Left colon (tissue), 2 donors: ENCODE data around the gene LRRC72. TPM values are rescaled to one million over a fixed set of nuclear protein-coding genes. Genes with fewer than 3 reads are reported as not detected.
"Not testable (repeated sequence)": the region's sequence is repeated elsewhere in the genome, so short reads cannot be mapped to it uniquely, and the experiment has no call there.

Experiments used
- ATAC-seq: fragments of 200-7000 bp; cut with Tn5 transposase; one replicate; pipeline ENCODE4 v1.9.1; 2020; ENCODE audit warnings: mild to moderate bottlenecking, moderate library complexity
- DNase-seq, 2 donors: peaks; one replicate each; pipeline ENCODE4 v3.0.0-alpha.2; 2020
- intact Hi-C, 2 donors: fragments of 100-400 bp; cut with DNase I in 1 of 2; cut with micrococcal nuclease in 1 of 2; formaldehyde crosslinking; loops; one replicate each; pipeline versions ENCODE4 v1.11.2 to v1.14.0; 2022; cut with DNase I, micrococcal nuclease
- total RNA-seq, 2 donors: library from RNA; stranded (reverse); fragmentation: NEBNext Ultra II Directional; extraction: Animal tissue kit (Norgen Biotek cat#: 25700); gene quantifications; one replicate each; pipeline ENCODE4 v1.2.1, GENCODE V29; 2021
- donor health status: DM: no; HTN: no; CAD: no.
- donor health status: DM: yes; HTN: yes; CAD: no.

The LRRC72 gene
- total RNA-seq, 2 donors from 2014 or later = not detected

GRCh38 chr7:16562456-16563220, 36.0 kb downstream of the LRRC72 start:
- ATAC-seq (no peak), DNase-seq (no peak)
- intact Hi-C loops = loop anchor here in 1 of 2 donors (5.0 to 10.0 kb wide), 2 partner anchors 128 to 485 kb away; no protein-coding TSS in a partner anchor

GRCh38 chr7:16563281-16564022, 36.8 kb downstream of the LRRC72 start:
- no peak for ATAC-seq
- DNase-seq = no peak
- intact Hi-C loops = loop anchor here in 1 of 2 donors (5.0 to 10.0 kb wide), 2 partner anchors 129 to 486 kb away; no protein-coding TSS in a partner anchor

GRCh38 chr7:16564023-16564380, 37.4 kb downstream of the LRRC72 start:
- DNase-seq (no peak), ATAC-seq (no peak)
- intact Hi-C loops = loop anchor here in 1 of 2 donors (5.0 to 10.0 kb wide), 2 partner anchors 129 to 487 kb away; no protein-coding TSS in a partner anchor

- no peak for DNase-seq
- intact Hi-C loops = loop anchor here in 1 of 2 donors (5.0 to 10.0 kb wide), 2 partner anchors 130 to 488 kb away; no protein-coding TSS in a partner anchor
- ATAC-seq = peak; percentile 79
These were observed 38.3 kb downstream of the LRRC72 start for GRCh38 chr7:16564909-16565426.

- intact Hi-C loops = no loop called here
- ATAC-seq (no peak), DNase-seq (no peak)
These were observed 45.3 kb downstream of the LRRC72 start for GRCh38 chr7:16571941-16572340.

GRCh38 chr7:16579216-16579615, 52.6 kb downstream of the LRRC72 start:
- ATAC-seq (no peak), DNase-seq (no peak)
- intact Hi-C loops = no loop called here

- intact Hi-C loops = no loop called here
- ATAC-seq = no peak
These were observed 54.7 kb downstream of the LRRC72 start for GRCh38 chr7:16581286-16581685.

GRCh38 chr7:16583834-16584233, 57.2 kb downstream of the LRRC72 start:
- no peak for ATAC-seq

More at GRCh38 chr7:16581286-16581685, 54.7 kb downstream of the LRRC72 start:
- no peak for DNase-seq

GRCh38 chr7:16585540-16585939, 58.9 kb downstream of the LRRC72 start:
- DNase-seq = no peak
- intact Hi-C loops = no loop called here

More at GRCh38 chr7:16583834-16584233, 57.2 kb downstream of the LRRC72 start:
- intact Hi-C loops = no loop called here
- DNase-seq = no peak

GRCh38 chr7:16586081-16586874, 59.7 kb downstream of the LRRC72 start:
- no peak for ATAC-seq
- intact Hi-C loops = no loop called here

More at GRCh38 chr7:16585540-16585939, 58.9 kb downstream of the LRRC72 start:
- ATAC-seq = no peak

GRCh38 chr7:16587129-16587528, 60.5 kb downstream of the LRRC72 start:
- intact Hi-C loops = no loop called here
- ATAC-seq = no peak
- DNase-seq = no peak

More at GRCh38 chr7:16586081-16586874, 59.7 kb downstream of the LRRC72 start:
- no peak for DNase-seq

GRCh38 chr7:16587790-16588189, 61.2 kb downstream of the LRRC72 start:
- ATAC-seq (no peak), DNase-seq (no peak)

GRCh38 chr7:16589881-16590280, 63.3 kb downstream of the LRRC72 start:
- intact Hi-C loops = no loop called here
- ATAC-seq (no peak), DNase-seq (no peak)

More at GRCh38 chr7:16587790-16588189, 61.2 kb downstream of the LRRC72 start:
- intact Hi-C loops = no loop called here

GRCh38 chr7:16590424-16590823, 63.8 kb downstream of the LRRC72 start:
- intact Hi-C loops = no loop called here
- DNase-seq = no peak
- ATAC-seq = peak; percentile 57

GRCh38 chr7:16592395-16592794, 65.8 kb downstream of the LRRC72 start:
- ATAC-seq (peak; percentile 56), DNase-seq (no peak)
- intact Hi-C loops = no loop called here

GRCh38 chr7:16594061-16594460, 67.4 kb downstream of the LRRC72 start:
- DNase-seq = no peak
- no peak for ATAC-seq

GRCh38 chr7:16594676-16595075, 68.1 kb downstream of the LRRC72 start:
- intact Hi-C loops = no loop called here
- ATAC-seq (no peak), DNase-seq (no peak)

More at GRCh38 chr7:16594061-16594460, 67.4 kb downstream of the LRRC72 start:
- intact Hi-C loops = no loop called here

- ATAC-seq, intact Hi-C loops, DNase-seq: not testable (repeated sequence)
These were observed 69.0 kb downstream of the LRRC72 start for GRCh38 chr7:16595596-16595995.

GRCh38 chr7:16598015-16598414, 71.4 kb downstream of the LRRC72 start:
- intact Hi-C loops = no loop called here
- no peak for DNase-seq
- no peak for ATAC-seq
